ENCODE measurements around the gene FAM98C.

FAM98C gene

DNA sequence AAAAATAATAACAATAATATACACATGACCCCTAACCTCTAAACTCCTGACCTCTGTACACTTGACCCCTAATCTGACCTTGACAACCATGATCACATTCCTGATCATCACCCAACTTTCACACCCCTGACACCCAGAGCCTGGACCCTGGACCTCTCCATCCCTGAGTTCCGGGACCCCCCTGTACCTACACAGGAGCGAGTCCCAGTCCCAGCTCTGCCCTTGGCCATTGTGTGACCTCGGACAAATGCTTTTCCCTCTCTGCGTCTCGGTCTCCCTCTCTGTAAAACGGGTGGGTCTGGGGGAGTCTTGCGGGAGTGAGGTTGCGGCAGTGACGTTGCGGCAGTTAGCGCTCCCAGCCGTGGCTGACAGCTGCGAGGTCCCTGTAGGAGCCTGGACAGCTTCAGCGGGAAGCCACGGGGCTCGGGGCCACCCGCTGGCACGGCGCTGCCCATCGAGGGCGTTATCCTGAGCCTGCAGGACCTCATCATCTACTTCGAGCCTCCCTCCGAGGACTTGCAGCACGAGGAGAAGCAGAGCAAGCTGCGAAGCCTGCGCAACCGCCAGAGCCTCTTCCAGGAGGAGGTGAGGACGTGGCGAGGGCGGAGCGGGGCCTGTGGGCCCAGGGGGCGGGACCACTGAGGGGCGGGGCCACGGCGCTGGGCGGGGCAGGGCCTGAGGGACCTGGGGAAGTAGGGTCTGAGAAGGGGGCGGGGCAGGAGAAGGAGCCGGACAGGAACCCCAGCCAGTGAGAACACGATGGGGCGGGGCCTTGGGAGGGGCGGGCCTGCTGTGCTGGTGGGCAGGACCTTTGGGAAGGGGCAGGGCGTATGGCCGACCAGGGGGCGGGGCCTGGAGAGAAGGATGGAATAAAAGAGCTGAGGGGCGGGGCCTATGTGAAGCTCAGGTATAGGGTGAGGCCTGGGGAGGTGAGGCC is 49.8 kb downstream of the FAM98C start:
- peak; percentile 31 for DNase-seq (ENCODE audit: low read depth)
- H3K4me3 ChIP-seq (ENCODE audit: low read depth, low read length), result no peak overlapping the region
- TF ChIP-seq CTCF (IDR thresholded peaks at IDR 0.05; ENCODE audit: low read depth, low read length) (no peak), POLR2A (IDR thresholded peaks at IDR 0.05; ENCODE audit: extremely low read depth, insufficient read length) (no peak), MYC (IDR thresholded peaks at IDR 0.05; ENCODE audit: low read depth, low read length) (no peak), MAX (IDR thresholded peaks at IDR 0.05; ENCODE audit: low read depth, low read length) (no peak)

DNA sequence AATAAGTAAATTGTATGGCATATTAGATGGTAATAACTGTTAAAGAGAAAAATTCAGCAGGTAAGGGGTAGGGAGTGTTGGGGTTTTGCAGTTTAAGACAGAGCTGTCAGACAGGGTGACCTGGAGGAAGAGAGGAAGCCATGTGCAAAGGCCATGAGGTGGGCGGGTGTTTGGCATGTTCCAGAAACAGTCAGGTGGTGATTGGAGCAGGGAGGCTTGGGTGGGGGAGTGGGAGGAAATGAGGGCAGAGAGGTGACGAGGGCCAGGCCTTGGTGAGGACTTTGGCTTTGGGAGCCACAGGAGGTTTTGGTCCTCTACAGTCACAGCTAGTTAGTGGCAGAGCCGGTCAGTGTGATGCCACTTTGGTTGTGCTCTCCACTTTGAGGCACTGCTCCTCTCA is 50.7 kb downstream of the FAM98C start:
- TF ChIP-seq CTCF (IDR thresholded peaks at IDR 0.05; ENCODE audit: low read depth, low read length), result no peak
- TF ChIP-seq POLR2A (IDR thresholded peaks at IDR 0.05; ENCODE audit: extremely low read depth, insufficient read length), result no peak
- no peak for TF ChIP-seq MYC (IDR thresholded peaks at IDR 0.05; ENCODE audit: low read depth, low read length)
- no peak for TF ChIP-seq MAX (IDR thresholded peaks at IDR 0.05; ENCODE audit: low read depth, low read length)
- no peak for DNase-seq (ENCODE audit: low read depth)

GRCh38 chr19:38455031-38455430 is 52.1 kb downstream of the FAM98C start:
- TF ChIP-seq POLR2A (IDR thresholded peaks at IDR 0.05; ENCODE audit: extremely low read depth, insufficient read length) (no peak), MYC (IDR thresholded peaks at IDR 0.05; ENCODE audit: low read depth, low read length) (no peak), MAX (IDR thresholded peaks at IDR 0.05; ENCODE audit: low read depth, low read length) (no peak), CTCF (IDR thresholded peaks at IDR 0.05; ENCODE audit: low read depth, low read length) (no peak)
- peak; percentile 32 for DNase-seq (ENCODE audit: low read depth)

More for the DNA sequence above, 50.7 kb downstream of the FAM98C start:
- no peak overlapping the region for H3K4me3 ChIP-seq (ENCODE audit: low read depth, low read length)

DNA sequence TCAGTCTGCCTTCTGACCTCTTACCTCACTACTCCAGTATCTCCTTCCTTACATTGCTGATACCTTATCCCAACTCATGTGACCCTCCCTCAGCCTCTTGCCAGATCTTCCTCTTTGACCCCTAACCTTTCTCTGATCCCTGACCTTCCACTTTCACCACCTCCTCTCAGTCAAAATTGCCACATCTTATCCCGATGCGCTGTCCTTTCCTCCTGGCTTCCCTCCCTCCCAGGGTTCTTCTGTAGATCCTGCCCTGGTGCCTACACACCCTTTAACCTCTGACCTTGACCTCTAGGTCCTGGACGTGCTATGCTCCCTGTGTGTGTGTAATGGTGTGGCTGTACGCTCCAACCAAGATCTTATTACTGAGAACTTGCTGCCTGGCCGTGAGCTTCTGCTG is 54.3 kb downstream of the FAM98C start:
- no peak overlapping the region for H3K4me3 ChIP-seq (ENCODE audit: low read depth, low read length)
- TF ChIP-seq POLR2A (IDR thresholded peaks at IDR 0.05; ENCODE audit: extremely low read depth, insufficient read length) (no peak), CTCF (IDR thresholded peaks at IDR 0.05; ENCODE audit: low read depth, low read length) (no peak), MAX (IDR thresholded peaks at IDR 0.05; ENCODE audit: low read depth, low read length) (no peak), MYC (IDR thresholded peaks at IDR 0.05; ENCODE audit: low read depth, low read length) (no peak)
- DNase-seq (ENCODE audit: low read depth), result no peak

More at GRCh38 chr19:38455031-38455430, 52.1 kb downstream of the FAM98C start:
- no peak overlapping the region for H3K4me3 ChIP-seq (ENCODE audit: low read depth, low read length)

- DNase-seq (ENCODE audit: low read depth), result no peak
- TF ChIP-seq MYC (IDR thresholded peaks at IDR 0.05; ENCODE audit: low read depth, low read length), result no peak
- no peak for TF ChIP-seq POLR2A (IDR thresholded peaks at IDR 0.05; ENCODE audit: extremely low read depth, insufficient read length)
- no peak for TF ChIP-seq MAX (IDR thresholded peaks at IDR 0.05; ENCODE audit: low read depth, low read length)
- TF ChIP-seq CTCF (IDR thresholded peaks at IDR 0.05; ENCODE audit: low read depth, low read length), result no peak
- no peak overlapping the region for H3K4me3 ChIP-seq (ENCODE audit: low read depth, low read length)
These were observed 55.0 kb downstream of the FAM98C start for GRCh38 chr19:38457690-38458405.
